Measurements from ENCODE around the gene VMO1. TPM values are rescaled to one million over a fixed set of nuclear protein-coding genes. Genes with fewer than 3 reads are reported as not detected.

Gene VMO1
- total and polyA plus RNA-seq, 9 of the 15 experiments (the other 6 are each of a cell fraction or from before 2014, with no cell fraction given) = 0.31 TPM; not detected in 8

DNA sequence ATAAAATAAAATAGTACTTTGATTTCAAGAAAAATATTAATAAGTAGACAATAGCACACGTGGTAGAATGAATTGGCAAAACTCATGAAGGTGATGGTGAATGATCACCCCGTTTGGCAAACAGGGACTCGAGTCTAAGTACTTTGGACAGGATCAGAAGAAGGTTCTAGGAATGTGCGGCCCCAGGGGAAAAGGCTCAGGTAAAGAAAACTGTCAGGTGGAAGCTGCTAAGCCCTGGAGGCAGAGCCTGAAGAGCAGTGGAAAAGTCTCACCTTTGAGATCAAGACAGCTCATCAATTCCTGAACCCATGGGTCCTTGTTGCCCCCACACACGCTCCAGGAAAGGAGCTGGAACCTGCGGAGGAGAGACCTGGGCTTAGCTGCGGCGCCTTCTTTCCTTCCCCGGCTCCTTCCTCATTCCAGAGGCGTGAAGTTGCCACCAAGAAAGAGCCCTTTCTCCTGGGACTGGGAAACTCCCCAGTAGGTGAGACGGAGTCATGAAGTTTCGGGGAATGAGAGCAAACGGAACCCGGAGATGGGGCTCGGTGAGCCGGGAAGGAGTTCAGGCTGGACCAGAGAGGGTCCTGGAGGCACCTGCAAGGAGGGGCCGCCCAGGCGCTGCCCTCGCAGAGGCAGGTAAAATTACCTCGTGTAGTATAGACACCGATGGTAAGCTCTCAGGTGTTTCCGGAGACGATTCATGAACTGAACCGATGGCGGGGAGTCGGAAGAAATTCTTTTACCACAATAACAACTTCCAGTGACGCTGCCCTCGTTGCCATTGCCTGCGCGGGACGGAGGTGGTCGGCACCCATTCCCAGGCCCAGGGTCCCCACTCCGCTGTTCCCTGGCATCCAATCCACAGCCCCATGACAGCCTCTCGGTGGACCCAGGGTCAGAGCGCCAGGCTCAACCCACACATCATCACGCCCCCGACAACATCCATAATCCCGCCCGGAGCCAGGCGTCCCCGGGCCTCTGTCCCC, 47.7 kb downstream of the VMO1 start (continued):
- TF ChIP-seq, protein P1, sequence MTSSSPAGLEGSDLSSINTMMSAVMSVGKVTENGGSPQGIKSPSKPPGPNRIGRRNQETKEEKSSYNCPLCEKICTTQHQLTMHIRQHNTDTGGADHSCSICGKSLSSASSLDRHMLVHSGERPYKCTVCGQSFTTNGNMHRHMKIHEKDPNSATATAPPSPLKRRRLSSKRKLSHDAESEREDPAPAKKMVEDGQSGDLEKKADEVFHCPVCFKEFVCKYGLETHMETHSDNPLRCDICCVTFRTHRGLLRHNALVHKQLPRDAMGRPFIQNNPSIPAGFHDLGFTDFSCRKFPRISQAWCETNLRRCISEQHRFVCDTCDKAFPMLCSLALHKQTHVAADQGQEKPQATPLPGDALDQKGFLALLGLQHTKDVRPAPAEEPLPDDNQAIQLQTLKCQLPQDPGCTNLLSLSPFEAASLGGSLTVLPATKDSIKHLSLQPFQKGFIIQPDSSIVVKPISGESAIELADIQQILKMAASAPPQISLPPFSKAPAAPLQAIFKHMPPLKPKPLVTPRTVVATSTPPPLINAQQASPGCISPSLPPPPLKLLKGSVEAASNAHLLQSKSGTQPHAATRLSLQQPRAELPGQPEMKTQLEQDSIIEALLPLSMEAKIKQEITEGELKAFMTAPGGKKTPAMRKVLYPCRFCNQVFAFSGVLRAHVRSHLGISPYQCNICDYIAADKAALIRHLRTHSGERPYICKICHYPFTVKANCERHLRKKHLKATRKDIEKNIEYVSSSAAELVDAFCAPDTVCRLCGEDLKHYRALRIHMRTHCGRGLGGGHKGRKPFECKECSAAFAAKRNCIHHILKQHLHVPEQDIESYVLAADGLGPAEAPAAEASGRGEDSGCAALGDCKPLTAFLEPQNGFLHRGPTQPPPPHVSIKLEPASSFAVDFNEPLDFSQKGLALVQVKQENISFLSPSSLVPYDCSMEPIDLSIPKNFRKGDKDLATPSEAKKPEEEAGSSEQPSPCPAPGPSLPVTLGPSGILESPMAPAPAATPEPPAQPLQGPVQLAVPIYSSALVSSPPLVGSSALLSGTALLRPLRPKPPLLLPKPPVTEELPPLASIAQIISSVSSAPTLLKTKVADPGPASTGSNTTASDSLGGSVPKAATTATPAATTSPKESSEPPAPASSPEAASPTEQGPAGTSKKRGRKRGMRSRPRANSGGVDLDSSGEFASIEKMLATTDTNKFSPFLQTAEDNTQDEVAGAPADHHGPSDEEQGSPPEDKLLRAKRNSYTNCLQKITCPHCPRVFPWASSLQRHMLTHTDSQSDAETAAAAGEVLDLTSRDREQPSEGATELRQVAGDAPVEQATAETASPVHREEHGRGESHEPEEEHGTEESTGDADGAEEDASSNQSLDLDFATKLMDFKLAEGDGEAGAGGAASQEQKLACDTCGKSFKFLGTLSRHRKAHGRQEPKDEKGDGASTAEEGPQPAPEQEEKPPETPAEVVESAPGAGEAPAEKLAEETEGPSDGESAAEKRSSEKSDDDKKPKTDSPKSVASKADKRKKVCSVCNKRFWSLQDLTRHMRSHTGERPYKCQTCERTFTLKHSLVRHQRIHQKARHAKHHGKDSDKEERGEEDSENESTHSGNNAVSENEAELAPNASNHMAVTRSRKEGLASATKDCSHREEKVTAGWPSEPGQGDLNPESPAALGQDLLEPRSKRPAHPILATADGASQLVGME (CRISPR knock-in tag; IDR thresholded peaks at IDR 0.05) = no peak
- TF ChIP-seq BDP1 (IDR thresholded peaks at IDR 0.05; ENCODE audit: insufficient read depth, insufficient read length) (no peak), ZNF644 (tag; IDR thresholded peaks at IDR 0.05; ENCODE audit: low read depth) (no peak), ZNF77 (CRISPR knock-in tag; IDR thresholded peaks at IDR 0.05) (no peak), MAFK (IDR thresholded peaks at IDR 0.05; ENCODE audit: low read length) (no peak), MECOM (CRISPR knock-in tag; IDR thresholded peaks at IDR 0.05) (no peak)
- TF ChIP-seq, protein P2, sequence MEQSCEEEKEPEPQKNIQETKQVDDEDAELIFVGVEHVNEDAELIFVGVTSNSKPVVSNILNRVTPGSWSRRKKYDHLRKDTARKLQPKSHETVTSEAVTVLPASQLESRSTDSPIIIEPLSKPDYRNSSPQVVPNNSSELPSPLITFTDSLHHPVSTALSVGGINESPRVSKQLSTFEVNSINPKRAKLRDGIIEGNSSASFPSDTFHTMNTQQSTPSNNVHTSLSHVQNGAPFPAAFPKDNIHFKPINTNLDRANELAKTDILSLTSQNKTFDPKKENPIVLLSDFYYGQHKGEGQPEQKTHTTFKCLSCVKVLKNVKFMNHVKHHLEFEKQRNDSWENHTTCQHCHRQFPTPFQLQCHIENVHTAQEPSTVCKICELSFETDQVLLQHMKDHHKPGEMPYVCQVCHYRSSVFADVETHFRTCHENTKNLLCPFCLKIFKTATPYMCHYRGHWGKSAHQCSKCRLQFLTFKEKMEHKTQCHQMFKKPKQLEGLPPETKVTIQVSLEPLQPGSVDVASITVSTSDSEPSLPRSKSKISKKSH (CRISPR knock-in tag; IDR thresholded peaks at IDR 0.05) = no peak
- TF ChIP-seq, protein P3, sequence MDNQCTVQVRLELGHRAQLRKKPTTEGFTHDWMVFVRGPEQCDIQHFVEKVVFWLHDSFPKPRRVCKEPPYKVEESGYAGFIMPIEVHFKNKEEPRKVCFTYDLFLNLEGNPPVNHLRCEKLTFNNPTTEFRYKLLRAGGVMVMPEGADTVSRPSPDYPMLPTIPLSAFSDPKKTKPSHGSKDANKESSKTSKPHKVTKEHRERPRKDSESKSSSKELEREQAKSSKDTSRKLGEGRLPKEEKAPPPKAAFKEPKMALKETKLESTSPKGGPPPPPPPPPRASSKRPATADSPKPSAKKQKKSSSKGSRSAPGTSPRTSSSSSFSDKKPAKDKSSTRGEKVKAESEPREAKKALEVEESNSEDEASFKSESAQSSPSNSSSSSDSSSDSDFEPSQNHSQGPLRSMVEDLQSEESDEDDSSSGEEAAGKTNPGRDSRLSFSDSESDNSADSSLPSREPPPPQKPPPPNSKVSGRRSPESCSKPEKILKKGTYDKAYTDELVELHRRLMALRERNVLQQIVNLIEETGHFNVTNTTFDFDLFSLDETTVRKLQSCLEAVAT (IDR thresholded peaks at IDR 0.05) = no peak
- TF ChIP-seq, protein P4, sequence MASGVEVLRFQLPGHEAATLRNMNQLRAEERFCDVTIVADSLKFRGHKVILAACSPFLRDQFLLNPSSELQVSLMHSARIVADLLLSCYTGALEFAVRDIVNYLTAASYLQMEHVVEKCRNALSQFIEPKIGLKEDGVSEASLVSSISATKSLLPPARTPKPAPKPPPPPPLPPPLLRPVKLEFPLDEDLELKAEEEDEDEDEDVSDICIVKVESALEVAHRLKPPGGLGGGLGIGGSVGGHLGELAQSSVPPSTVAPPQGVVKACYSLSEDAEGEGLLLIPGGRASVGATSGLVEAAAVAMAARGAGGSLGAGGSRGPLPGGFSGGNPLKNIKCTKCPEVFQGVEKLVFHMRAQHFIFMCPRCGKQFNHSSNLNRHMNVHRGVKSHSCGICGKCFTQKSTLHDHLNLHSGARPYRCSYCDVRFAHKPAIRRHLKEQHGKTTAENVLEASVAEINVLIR (CRISPR knock-in tag; IDR thresholded peaks at IDR 0.05) = no peak
